HepG2 (cell line): ENCODE results near the gene ING1.
A peak's percentile ranks its signal among the peaks of the same experiment; 100 is the strongest.

Source experiments
- BRF2 ChIP-seq: sonication (generic); formaldehyde crosslinking; IDR thresholded peaks from 2 replicates; pipeline ENCODE4 v1.8.1; 2022; ENCODE audit warnings: mild to moderate bottlenecking, missing genetic modification reagents
- FOXP1 ChIP-seq, 2 experiments: fragments of 450-650 bp in 1 of 2; IDR thresholded peaks; 2 replicates each; pipeline ENCODE4 v1.6.1; 2017 to 2018; ENCODE audit warnings: antibody characterized with exemption in 1 of 2
- POLR2AphosphoS5 ChIP-seq: IDR thresholded peaks from 2 replicates; pipeline ENCODE4 v1.6.1; 2012; ENCODE audit warnings: low read depth, low read length
- ZNF317 ChIP-seq: sonication (generic); formaldehyde crosslinking; IDR thresholded peaks from 2 replicates; pipeline ENCODE4 v1.5.0; 2020; ENCODE audit warnings: mild to moderate bottlenecking, missing genetic modification reagents
- ZZZ3 ChIP-seq: sonication (generic); formaldehyde crosslinking; IDR thresholded peaks from 2 replicates; pipeline ENCODE4 v1.4.0; 2020; ENCODE audit warnings: missing genetic modification reagents, mild to moderate bottlenecking, borderline replicate concordance
- TF ChIP-seq, protein P1 (sequence below): sonication (generic); formaldehyde crosslinking; IDR thresholded peaks from 2 replicates; pipeline ENCODE4 v1.9.0; 2021; ENCODE audit warnings: missing genetic modification reagents, borderline replicate concordance
- TF ChIP-seq, protein P2 (sequence below): sonication (generic); formaldehyde crosslinking; IDR thresholded peaks from 2 replicates; pipeline ENCODE4 v1.5.0; 2020; ENCODE audit warnings: mild to moderate bottlenecking, missing genetic modification reagents, moderate library complexity

DNA sequence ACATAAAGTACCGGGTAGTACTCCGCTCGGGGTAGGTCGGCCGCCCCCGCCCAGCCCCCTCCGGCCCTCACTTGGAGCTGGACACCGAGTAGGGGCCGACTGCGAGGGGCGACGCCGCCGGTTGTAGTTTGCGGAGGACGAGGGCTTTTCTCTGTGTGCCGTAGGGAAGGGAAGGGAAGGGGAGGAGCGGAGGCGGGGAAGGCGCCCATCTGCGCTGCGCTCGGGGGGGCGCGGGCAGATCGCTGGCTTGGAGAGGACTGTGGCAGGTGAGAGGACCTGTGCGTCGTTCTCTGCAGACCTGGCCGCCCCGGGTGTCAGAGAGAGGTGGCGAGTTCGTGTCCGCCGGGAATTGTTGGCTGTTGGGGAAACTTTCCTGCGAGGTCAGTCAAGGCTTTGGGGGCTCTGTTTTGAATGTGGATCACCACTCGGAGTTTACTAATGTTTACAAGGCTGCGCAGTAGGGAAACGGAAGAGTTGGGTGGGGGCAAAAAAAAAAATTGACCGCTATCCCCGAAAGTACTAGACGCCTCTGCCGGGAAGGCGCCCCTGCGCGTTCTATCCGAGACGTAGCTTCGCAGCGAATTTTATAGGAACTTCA is 1.4 kb downstream of the ING1 start:
- TF ChIP-seq, protein P1, sequence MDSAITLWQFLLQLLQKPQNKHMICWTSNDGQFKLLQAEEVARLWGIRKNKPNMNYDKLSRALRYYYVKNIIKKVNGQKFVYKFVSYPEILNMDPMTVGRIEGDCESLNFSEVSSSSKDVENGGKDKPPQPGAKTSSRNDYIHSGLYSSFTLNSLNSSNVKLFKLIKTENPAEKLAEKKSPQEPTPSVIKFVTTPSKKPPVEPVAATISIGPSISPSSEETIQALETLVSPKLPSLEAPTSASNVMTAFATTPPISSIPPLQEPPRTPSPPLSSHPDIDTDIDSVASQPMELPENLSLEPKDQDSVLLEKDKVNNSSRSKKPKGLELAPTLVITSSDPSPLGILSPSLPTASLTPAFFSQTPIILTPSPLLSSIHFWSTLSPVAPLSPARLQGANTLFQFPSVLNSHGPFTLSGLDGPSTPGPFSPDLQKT (CRISPR knock-in tag), result no peak
- TF ChIP-seq, protein P2, sequence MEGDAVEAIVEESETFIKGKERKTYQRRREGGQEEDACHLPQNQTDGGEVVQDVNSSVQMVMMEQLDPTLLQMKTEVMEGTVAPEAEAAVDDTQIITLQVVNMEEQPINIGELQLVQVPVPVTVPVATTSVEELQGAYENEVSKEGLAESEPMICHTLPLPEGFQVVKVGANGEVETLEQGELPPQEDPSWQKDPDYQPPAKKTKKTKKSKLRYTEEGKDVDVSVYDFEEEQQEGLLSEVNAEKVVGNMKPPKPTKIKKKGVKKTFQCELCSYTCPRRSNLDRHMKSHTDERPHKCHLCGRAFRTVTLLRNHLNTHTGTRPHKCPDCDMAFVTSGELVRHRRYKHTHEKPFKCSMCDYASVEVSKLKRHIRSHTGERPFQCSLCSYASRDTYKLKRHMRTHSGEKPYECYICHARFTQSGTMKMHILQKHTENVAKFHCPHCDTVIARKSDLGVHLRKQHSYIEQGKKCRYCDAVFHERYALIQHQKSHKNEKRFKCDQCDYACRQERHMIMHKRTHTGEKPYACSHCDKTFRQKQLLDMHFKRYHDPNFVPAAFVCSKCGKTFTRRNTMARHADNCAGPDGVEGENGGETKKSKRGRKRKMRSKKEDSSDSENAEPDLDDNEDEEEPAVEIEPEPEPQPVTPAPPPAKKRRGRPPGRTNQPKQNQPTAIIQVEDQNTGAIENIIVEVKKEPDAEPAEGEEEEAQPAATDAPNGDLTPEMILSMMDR (CRISPR knock-in tag), result no peak
- no peak for TF ChIP-seq BRF2
- TF ChIP-seq ZZZ3 (CRISPR knock-in tag), result no peak
- TF ChIP-seq ZNF317, result no peak
- peak; percentile 100 for TF ChIP-seq POLR2AphosphoS5
- TF ChIP-seq FOXP1 (IDR thresholded peaks at IDR 0.05), result no peak
- no peak for TF ChIP-seq FOXP1 (CRISPR knock-in tag; IDR thresholded peaks at IDR 0.05)
